GM21381 (cell line): Measurements from ENCODE around the gene FAM20B.
"Not testable (repeated sequence)": the region's sequence is repeated elsewhere in the genome, so short reads cannot be mapped to it uniquely, and the experiment has no call there.

ENCODE experiments used
- ATAC-seq: cut with Tn5 transposase; IDR thresholded peaks from one replicate; pipeline ENCODE4 v1.9.1; 2021; ENCODE audit warnings: mild to moderate bottlenecking, moderate library complexity; ENCODE audit not compliant: unreplicated experiment

Gene FAM20B

DNA sequence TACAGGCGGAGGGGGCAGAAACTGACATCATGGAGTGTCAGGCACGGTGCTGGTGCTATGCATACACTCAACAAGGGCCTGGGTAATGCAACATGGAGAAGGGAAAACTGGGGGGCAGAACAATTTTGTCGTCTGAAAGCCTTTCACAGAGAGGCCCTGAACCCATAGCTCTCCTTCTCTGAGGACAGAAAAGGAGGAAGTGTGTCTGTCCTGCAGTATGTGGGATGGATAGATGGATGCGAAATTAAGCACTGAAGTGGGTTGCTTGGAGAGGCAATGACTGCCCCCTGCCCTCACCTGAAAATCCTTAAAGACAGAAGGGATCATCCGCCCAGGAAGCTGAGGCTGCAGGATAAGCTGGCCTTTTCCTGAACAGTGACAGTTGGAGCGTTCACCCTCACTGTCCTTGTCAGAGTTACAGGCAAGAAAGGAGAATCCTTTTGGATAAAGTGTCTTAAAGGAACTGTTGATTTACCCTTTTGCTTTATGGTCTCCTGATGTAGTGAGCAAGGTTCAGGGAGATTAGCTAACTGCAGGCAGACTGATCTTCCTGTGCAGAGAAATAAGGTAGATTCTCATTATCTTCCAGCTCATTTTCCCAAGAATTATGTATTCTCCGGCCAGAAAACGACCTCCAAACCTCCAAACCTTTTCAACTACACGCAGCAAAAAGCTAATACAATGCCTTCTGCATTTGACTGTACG is 1.6 kb upstream of the FAM20B start:
- ATAC-seq = no peak

DNA sequence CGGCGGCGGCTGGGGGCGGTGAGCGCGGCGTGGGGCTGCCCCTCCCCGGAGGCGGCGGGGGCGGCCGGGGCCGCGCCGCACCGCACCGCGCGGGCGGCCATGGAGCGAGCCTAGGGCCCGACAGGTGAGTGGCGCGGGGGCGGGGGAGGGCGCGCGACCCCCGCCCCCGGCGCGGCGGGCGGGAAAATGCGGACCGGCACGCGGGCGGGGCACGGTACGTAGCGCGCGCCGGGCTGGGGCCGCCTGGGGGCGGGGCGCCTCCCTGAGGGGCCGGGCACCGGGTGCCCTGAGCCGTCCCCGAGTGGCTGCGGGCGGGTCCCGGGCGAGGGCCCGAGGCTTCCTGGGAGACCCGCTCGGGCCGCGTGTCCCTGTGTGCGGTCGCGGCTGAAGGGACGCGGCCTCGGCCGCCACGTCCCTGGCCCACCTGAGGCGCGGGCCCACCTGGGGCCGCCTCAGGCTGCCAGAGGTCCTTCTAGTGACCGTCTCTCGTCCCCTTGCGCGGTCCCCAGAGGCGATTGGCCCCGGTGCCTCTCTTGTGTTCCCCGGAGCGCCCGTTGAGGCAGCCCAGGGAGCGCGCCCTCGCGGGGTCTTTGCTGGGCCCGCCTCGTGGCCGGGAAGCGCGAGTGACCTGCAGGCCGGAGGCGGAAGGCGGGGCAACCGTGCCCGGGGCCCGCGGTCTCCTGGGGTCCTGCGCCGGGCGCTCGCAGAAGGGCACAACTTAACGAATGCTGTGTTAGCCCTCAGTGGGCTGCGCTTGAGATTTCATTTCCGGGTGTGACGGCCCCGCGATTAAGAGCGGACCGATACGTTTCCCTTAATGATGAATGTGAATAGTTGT is 500 bp downstream of the FAM20B start:
- ATAC-seq = peak; percentile 74

DNA sequence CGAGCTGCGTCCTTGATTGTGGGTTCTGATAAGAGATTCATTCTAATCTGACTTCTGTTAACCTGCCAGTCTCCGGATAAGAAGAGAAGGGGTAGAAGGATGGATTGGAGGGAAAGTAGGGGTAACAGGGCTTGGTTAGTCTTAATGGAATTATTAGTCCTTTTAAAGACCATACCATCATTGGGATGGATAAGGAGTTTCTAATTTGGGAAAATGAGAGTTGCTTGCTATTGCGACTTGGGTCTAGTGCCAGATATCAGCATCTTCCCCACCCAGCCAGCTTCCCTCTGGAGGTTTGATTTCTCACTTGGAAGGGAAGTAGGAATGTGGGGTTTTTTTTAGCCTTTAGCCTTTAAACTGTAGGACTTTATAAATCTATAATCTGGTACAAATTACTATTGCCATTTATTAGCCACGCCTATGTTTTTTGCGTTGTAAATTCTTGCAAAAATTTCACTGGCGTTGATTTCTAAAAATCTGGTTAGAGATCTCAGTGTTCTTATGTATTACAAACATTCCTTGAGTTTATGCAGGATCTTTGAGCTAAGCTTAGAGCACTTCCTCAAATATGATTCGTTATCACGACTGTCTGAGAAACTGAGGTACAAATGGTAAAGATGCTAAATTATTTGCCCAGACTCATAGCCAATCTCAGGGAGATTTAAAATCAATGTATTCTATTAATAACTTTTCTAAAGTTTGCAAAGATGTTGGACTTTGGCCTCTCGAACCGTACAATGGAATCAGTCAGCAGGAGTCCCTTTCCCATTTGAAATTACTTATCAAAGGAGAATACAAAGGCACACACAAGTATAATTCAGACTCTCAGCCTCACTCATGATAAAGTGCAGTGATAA is 1.3 kb downstream of the FAM20B start:
- ATAC-seq = no peak

DNA sequence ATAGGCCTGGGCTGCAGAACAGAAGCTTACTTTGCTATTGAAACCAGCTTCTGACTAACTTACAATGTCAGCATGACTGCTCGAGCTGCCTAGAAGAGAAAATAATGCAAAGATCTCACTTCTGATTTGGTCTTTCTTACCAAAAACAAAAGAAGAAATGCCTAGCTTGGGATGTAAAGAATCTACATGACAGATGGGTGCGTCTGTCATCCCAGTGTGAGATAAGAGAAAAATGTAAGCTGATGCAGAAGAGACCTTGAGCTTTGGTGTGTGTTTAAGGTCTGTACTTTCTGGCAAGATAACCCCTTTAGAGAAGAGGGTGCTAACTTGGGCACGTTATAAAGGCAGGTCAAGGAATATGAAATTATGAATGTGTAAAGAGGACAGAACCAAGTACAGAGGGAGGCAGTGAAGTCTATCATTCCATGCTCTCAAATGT is 3.6 kb downstream of the FAM20B start:
- no peak for ATAC-seq

DNA sequence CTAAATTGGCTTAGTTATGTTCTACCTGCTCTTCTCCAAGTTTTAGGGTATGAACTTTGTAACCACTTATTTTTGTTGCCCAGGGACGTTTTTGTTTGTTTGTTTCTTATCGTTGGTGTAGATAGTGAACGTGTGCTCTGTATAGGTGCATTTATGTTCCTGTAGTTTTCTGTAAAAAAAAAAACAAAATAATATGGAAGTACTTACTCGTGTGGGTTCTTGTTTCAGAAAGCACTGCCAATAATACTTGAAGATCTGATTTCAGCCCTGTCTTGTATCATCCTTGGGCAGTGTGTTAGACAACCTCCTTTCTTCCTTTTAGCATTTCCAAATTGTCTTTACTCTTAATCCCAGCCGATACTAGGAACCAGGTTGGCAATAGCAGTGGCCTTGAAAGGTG is 4.4 kb downstream of the FAM20B start:
- ATAC-seq = no peak

DNA sequence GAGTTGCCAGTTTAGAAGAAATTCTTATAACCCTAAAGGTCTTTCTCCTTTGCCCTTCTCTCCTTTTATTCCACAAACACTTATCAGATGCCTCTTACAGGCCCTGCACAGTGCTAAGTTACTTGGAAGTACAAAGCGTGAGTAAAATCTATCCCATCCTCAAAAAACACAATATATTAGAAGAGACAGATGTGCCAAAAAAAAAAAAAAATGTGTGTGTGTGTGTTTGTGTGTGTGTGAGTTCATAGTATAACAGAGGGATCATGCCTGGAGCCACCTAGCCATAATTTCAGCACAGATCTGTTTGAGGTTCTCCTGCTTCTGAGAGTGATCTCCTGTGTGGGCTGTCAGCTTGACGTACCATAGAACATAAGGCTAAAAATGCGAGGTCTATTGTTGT is 5.0 kb downstream of the FAM20B start:
- ATAC-seq = no peak

DNA sequence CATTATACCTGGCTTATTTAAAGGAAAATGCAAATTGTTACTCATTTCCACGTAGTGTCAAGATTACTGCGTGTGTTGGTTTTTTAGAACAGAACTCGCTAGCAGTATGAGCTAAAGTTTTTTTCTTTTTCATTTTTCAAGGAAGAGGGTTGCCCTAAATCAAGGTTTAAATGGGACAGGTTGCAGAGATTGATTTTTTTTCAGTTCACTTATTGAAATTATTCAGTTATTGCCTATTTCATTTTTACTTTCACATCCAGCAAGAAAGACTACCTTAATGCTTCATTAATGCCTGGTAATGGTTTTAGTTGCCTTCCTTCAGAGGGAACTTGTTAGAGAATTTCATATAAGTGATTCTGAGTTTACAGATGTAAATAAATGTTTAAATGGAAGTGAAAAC is 5.6 kb downstream of the FAM20B start:
- no peak for ATAC-seq

DNA sequence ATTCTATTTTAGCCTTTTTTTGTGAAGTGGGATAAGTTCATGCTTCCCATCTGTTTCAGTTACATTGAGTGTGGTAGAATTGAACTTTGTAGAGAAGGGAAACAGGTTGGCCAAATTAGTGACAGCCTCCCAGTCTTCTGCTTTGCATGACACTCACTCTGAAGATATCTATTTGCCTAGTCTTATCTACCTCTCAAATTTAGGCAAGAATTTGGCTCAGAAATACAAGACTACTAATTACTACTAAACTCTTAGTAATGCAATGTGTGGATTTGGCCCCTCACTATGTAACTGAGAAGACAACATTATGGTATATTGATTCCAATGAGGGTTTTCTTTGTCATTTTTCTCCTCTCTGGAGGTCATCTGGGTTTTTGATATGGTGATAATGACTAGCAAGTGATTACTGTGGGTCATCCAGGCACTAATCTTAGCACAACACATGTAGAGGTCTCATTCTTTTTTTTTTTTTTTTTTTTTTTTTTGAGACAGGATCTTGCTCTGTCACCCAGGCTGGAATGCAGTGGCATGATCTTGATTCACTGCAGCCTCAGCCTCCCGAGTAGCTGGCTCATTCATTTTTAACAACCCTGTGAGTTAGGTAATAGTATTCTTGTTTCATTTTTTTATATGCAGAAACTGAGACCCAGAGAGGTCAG is 6.3 kb downstream of the FAM20B start:
- ATAC-seq = no peak

DNA sequence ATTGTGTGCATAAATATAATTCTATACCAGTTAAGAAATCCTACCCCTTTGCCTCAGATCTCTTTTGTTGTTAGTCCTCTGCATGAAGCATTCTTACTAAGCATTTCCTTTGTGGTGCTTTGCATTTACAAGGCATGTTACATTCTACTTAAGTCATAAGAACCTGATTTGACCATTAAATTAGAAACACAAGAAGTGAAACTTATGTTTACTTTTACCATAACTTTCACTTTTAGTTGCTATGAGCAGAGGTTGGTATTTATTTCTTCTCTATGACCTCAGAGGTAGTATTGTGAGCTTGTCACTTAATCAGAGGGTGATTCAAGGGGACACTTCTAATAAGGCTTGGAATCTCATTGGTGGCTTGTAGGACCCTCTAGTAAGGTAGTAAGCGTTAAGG is 9.0 kb downstream of the FAM20B start:
- peak; percentile 69 for ATAC-seq

DNA sequence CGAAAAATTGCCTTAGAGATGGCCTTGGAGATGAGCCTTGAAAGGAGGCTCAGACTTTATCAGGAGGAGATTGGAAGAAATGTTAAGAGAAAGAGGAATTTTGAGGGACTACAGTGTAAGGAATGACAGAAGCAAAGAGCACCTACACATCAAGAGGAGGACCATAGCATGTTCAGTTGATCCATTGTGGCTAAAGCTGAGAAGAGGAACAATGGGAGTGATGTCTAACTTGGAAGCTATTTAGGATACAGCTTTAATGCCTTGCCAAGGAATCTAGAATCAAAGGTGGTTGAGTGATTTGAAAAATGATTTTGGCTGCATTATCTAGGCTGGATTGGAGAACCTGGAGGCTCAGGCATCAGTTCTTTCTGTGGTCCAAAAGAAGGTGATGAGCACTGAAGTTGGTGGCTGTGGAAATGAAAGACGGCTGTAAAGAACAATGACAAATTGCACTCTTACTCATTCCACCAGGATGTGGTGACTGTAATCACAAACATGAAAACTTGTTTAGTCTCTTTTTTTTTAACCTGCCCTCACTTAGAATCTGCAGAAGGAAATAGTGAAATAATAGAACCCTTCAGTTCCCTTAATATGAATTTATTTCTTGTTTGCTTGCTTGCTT is 11.3 kb downstream of the FAM20B start:
- peak; percentile 55 for ATAC-seq

DNA sequence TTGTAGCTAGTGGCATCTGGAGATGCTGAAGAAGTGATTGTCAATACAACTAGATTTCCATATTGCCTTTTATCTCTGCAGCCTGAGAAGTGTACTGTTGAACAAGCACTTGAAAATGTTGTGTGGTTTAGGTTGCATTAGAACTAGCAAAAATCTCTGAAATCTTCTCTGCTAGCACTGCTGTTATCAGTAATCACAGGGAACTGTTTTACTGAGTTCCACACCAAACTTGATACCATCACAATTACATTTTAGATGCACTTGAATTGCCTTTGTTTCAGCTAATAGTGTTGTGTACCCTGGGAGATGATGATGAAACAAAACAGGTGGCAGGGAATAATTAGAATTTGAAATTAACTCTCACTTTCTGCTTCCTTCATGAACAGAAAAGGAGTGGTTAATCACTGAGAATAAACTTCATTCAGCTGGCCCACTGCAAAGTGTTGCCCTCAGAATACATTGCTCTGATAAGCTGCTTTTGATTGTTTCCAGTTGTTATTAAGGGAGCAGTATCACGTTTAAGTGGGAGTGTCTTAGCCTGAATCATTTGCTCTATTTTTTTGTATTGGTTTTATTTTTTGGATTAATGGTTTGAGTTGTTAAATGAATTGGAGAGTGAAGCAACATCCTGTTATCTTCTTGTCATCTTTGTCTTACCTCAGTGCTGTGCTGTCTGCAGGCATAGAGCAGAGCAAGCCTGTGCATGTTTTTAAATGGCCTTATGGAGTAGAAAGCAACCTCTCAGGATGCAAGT is 13.0 kb downstream of the FAM20B start:
- ATAC-seq = no peak

DNA sequence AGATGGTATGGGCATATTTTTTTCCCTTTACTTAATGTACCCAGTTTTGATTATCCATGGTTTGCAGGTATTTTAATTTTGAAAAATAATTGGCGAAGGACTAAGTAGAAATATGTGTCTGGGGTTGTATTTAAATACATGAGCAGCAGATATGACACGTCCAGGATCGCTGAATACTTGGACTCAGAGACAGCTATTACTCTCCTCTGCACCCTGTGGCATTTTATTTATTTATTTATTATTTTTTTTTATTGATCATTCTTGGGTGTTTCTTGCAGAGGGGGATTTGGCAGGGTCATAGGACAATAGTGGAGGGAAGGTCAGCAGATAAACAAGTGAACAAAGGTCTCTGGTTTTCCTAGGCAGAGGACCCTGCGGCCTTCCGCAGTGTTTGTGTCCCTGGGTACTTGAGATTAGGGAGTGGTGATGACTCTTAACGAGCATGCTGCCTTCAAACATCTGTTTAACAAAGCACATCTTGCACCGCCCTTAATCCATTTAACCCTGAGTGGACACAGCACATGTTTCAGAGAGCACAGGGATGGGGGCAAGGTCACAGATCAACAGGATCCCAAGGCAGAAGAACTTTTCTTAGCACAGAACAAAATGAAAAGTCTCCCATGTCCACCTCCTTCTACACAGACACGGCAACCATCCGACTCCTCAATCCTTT is 13.9 kb downstream of the FAM20B start:
- ATAC-seq = not testable (repeated sequence)

DNA sequence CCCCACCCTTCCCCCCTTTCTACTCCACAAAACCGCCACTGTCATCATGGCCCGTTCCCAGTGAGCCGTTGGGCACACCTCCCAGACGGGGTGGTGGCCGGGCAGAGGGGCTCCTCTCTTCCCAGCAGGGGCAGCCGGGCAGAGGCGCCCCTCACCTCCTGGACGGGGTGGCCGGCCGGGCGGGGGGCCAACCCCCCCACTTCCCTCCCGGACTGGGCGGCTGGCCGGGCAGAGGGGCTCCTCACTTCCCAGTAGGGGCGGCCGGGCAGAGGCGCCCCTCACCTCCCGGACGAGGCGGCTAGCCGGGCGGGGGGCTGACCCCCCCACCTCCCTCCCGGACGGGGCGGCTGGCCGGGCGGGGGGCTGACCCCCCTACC is 14.5 kb downstream of the FAM20B start:
- not testable (repeated sequence) for ATAC-seq

DNA sequence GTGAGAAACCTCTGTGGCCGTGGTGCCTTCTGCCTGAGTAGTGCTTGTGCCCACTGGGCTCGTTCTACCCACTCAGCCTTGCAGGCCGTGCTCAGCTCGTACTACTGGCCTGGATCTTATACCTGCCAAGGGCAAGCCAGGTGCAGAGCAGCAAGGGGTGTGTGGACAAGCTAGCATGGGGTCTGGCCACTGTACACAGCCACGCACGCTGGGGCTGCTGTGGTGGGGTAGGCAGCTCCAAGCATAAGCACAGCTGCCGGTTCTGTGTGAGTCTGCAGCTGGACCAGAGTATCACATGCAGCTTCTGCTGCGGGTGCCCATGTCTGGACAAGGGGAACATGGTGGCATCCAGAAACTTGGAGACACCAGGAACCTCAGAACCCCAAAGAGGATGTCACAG is 16.4 kb downstream of the FAM20B start:
- no peak for ATAC-seq

DNA sequence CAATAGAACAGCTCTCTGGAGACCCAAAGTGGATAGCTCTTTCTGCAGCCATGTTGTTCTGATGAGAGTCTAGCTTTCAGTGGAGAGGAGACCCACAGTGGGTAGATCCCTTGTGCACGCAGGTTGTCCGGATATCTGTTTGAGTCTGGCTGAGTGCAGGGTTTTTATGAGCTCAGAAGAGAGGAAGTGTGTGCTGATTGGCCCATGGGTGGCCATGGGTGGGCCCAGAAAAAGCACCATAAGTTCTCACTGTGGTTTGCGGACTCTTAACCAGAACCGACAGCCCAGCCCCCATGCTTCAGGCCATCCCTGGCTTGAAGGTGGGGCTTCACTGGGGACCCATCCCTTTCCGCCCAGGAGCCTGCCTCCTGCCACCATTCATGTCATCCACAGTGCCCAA is 17.0 kb downstream of the FAM20B start:
- ATAC-seq = no peak

DNA sequence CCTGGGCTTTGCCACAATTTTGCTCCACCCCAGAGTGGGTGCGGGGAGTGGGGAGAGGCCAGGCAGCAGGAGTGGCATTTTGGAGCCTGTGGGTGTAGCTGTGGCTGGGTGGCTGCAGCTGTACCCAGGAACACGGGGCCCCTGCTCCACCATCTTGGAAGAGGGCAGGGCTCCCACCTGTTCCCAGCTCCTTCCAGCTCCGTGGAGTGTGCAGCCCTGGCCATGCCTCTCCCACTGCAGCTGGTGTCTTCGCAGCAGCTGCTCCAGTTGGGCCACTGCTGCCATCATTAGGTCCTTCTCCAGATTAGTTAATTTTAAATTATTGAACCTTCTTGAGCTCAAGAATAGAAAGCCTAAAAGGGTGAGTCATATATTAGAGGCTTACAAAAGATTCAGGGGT is 17.6 kb downstream of the FAM20B start:
- no peak for ATAC-seq

DNA sequence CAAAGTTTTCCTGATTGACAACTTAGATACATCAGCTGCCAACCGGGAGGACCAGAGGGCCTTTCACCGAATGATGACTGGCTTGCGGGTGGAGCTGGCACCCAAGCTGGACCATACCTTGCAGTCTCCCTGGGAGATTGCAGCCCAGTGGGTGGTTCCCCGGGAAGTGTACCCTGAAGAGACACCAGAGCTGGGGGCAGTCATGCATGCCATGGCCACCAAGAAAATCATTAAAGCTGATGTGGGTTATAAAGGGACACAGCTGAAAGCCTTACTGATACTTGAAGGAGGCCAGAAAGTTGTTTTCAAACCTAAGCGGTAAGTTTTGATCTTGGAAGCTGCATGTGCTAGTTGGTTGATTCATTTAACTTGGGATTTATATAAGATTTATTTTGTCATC is 18.2 kb downstream of the FAM20B start:
- ATAC-seq = no peak

DNA sequence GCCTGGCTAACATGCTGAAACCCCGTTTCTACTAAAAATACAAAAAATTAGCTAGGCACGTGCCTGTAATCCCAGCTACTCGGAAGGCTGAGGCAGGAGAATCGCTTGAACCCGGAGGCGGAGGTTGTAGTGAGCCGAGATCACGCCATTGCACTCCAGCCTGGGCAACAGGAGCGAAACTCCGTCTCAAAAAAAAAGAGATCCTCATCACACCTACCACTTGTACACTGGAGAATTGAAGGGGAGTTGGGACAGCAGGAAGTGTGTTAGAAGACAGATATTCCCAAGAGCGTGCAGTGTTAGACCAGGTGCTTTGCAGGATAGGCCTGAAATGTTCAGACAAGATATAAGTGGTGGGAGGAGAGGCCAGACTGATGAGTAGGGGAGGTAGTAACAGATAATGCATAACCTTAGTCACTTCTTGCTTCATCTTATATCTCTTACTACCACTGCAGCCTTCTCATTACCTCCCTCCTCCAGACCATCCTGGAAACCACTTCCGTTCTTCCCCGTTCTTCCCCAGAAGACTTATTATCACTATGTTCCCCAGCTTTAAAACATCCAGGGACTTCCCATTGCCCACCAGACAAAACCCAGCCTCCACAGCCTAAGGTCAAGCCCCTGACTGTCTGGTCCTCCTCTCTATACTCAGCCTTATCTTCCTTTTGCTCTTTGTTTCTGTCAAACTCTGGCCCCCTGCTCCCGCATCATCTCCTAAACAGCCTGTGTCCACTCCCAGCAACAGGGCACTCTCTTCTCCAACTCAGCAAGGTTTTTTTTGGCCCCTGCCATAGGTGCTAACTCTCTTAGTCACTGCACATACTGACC is 21.3 kb downstream of the FAM20B start:
- no peak for ATAC-seq
